HepG2 (cell line): ENCODE data around the gene ATG2B. TPM values are rescaled to one million over a fixed set of nuclear protein-coding genes. Genes with fewer than 3 reads are reported as not detected.

Source experiments
- ATF7-NPFF ChIP-seq: sonication (generic); formaldehyde crosslinking; IDR thresholded peaks from 2 replicates; pipeline ENCODE4 v1.8.1; 2023; ENCODE audit warnings: mild to moderate bottlenecking, low read depth, missing genetic modification reagents, moderate library complexity
- DNMT3B ChIP-seq: conservative IDR thresholded peaks from 2 replicates; pipeline ENCODE4 v1.6.1; 2016; ENCODE audit warnings: missing biosample characterization, control low read depth
- HBP1 ChIP-seq: IDR thresholded peaks from 2 replicates; pipeline ENCODE4 v1.6.1; 2016; ENCODE audit warnings: low read depth, control low read depth
- SAFB2 ChIP-seq: sonication (generic); formaldehyde crosslinking; IDR thresholded peaks from 2 replicates; pipeline ENCODE4 v1.5.1; 2020; ENCODE audit warnings: missing genetic modification reagents, low read depth, mild to moderate bottlenecking, borderline replicate concordance
- SRSF4 ChIP-seq: fragments of 200-400 bp; formaldehyde crosslinking; IDR thresholded peaks from one replicate; pipeline ENCODE4 v1.6.1; 2018; ENCODE audit warnings: mild to moderate bottlenecking, low read depth, low read length, moderate library complexity; ENCODE audit not compliant: poor library complexity, severe bottlenecking
- ZC3H4 ChIP-seq: sonication (generic); formaldehyde crosslinking; IDR thresholded peaks from 2 replicates; pipeline ENCODE4 v1.4.0; 2020; ENCODE audit warnings: missing genetic modification reagents, borderline replicate concordance
- ZKSCAN8 ChIP-seq: IDR thresholded peaks from 2 replicates; pipeline ENCODE4 v1.6.1; 2016; ENCODE audit warnings: borderline replicate concordance, missing genetic modification reagents, missing compliant biosample characterization
- ZNF101 ChIP-seq: sonication (generic); formaldehyde crosslinking; IDR thresholded peaks from 2 replicates; pipeline ENCODE4 v1.4.0; 2020; ENCODE audit warnings: mild to moderate bottlenecking, low read depth, missing genetic modification reagents, borderline replicate concordance
- ZNF33A ChIP-seq: sonication (generic); formaldehyde crosslinking; IDR thresholded peaks from 2 replicates; pipeline ENCODE4 v1.5.1; 2020; ENCODE audit warnings: missing genetic modification reagents, mild to moderate bottlenecking, moderate library complexity, borderline replicate concordance
- ZNF572 ChIP-seq: sonication (generic); formaldehyde crosslinking; IDR thresholded peaks from 2 replicates; pipeline ENCODE4 v1.5.1; 2020; ENCODE audit warnings: mild to moderate bottlenecking, missing genetic modification reagents
- ZNF619 ChIP-seq: sonication (generic); formaldehyde crosslinking; IDR thresholded peaks from 2 replicates; pipeline ENCODE4 v1.4.0; 2020; ENCODE audit warnings: mild to moderate bottlenecking, missing genetic modification reagents
- ZNF788 ChIP-seq: sonication (generic); formaldehyde crosslinking; IDR thresholded peaks from 2 replicates; pipeline ENCODE4 v1.5.0; 2020; ENCODE audit warnings: mild to moderate bottlenecking, missing genetic modification reagents, borderline replicate concordance
- ZNF790 ChIP-seq: sonication (generic); formaldehyde crosslinking; IDR thresholded peaks from 2 replicates; pipeline ENCODE4 v1.8.0; 2022; ENCODE audit warnings: missing genetic modification reagents, mild to moderate bottlenecking, borderline replicate concordance
- ZSCAN21 ChIP-seq: sonication (generic); formaldehyde crosslinking; IDR thresholded peaks from 2 replicates; pipeline ENCODE4 v1.8.0; 2022; ENCODE audit warnings: mild to moderate bottlenecking, missing genetic modification reagents, moderate library complexity, borderline replicate concordance
- ZSCAN30 ChIP-seq: sonication (generic); formaldehyde crosslinking; IDR thresholded peaks from 2 replicates; pipeline ENCODE4 v1.5.0; 2020; ENCODE audit warnings: mild to moderate bottlenecking, missing genetic modification reagents
- polyA plus RNA-seq, 8 experiments: library from polyadenylated mRNA; depleted of rRNA in 3 of 8; stranded (reverse) in 7 of 8; unstranded in 1 of 8; fragments of >200 nt; fragmentation: Illumina TruSeq in 4 of 8; extraction: Trizol in 4 of 8; gene quantifications; 2 replicates each; pipeline versions ENCODE4 v1.2.1 to v1.2.3, GENCODE V29; 2011 to 2016; ENCODE audit warnings: low read depth in 4 of 8, missing spikeins in 1 of 8, mixed read lengths in 1 of 8; ENCODE audit not compliant: insufficient read depth in 1 of 8
- total RNA-seq, 5 experiments: library from RNA; depleted of rRNA; stranded (reverse); fragments of >200 nt; fragmentation: Illumina TruSeq; extraction: Trizol; gene quantifications; 2 replicates each; pipeline ENCODE4 v1.2.3, GENCODE V29; 2016; ENCODE audit warnings: low read depth in 1 of 5
- TF ChIP-seq, protein P1 (sequence below): sonication (generic); formaldehyde crosslinking; IDR thresholded peaks from 2 replicates; pipeline ENCODE4 v1.9.0; 2021; ENCODE audit warnings: missing genetic modification reagents, borderline replicate concordance
- TF ChIP-seq, protein P2 (sequence below): sonication (generic); formaldehyde crosslinking; IDR thresholded peaks from 2 replicates; pipeline ENCODE4 v1.5.1; 2020; ENCODE audit warnings: mild to moderate bottlenecking, missing genetic modification reagents, borderline replicate concordance

The ATG2B gene
- total and polyA plus RNA-seq, 2 of the 13 experiments (the other 11 are each of a cell fraction or from before 2014, with no cell fraction given), result 7.4 to 7.5 TPM

- TF ChIP-seq ZNF790, result no peak
- no peak for TF ChIP-seq ZKSCAN8 (CRISPR knock-in tag)
- no peak for TF ChIP-seq SRSF4
- TF ChIP-seq ZSCAN30, result no peak
- TF ChIP-seq ZNF788 (CRISPR knock-in tag), result no peak
- TF ChIP-seq, protein P1, sequence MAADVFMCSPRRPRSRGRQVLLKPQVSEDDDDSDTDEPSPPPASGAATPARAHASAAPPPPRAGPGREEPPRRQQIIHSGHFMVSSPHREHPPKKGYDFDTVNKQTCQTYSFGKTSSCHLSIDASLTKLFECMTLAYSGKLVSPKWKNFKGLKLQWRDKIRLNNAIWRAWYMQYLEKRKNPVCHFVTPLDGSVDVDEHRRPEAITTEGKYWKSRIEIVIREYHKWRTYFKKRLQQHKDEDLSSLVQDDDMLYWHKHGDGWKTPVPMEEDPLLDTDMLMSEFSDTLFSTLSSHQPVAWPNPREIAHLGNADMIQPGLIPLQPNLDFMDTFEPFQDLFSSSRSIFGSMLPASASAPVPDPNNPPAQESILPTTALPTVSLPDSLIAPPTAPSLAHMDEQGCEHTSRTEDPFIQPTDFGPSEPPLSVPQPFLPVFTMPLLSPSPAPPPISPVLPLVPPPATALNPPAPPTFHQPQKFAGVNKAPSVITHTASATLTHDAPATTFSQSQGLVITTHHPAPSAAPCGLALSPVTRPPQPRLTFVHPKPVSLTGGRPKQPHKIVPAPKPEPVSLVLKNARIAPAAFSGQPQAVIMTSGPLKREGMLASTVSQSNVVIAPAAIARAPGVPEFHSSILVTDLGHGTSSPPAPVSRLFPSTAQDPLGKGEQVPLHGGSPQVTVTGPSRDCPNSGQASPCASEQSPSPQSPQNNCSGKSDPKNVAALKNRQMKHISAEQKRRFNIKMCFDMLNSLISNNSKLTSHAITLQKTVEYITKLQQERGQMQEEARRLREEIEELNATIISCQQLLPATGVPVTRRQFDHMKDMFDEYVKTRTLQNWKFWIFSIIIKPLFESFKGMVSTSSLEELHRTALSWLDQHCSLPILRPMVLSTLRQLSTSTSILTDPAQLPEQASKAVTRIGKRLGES, result no peak
- TF ChIP-seq ATF7-NPFF (CRISPR knock-in tag), result no peak
- no peak; the same call in 1 of the 2 replicates for TF ChIP-seq ZNF572 (CRISPR knock-in tag)
- TF ChIP-seq SAFB2 (CRISPR knock-in tag), result no peak
- no peak for TF ChIP-seq HBP1
- no peak for TF ChIP-seq DNMT3B (CRISPR knock-in tag)
- TF ChIP-seq ZSCAN21 (CRISPR knock-in tag), result 0 out of 2 replicates have a peak, but pooled peaks have one; percentile 22
- TF ChIP-seq, protein P2, sequence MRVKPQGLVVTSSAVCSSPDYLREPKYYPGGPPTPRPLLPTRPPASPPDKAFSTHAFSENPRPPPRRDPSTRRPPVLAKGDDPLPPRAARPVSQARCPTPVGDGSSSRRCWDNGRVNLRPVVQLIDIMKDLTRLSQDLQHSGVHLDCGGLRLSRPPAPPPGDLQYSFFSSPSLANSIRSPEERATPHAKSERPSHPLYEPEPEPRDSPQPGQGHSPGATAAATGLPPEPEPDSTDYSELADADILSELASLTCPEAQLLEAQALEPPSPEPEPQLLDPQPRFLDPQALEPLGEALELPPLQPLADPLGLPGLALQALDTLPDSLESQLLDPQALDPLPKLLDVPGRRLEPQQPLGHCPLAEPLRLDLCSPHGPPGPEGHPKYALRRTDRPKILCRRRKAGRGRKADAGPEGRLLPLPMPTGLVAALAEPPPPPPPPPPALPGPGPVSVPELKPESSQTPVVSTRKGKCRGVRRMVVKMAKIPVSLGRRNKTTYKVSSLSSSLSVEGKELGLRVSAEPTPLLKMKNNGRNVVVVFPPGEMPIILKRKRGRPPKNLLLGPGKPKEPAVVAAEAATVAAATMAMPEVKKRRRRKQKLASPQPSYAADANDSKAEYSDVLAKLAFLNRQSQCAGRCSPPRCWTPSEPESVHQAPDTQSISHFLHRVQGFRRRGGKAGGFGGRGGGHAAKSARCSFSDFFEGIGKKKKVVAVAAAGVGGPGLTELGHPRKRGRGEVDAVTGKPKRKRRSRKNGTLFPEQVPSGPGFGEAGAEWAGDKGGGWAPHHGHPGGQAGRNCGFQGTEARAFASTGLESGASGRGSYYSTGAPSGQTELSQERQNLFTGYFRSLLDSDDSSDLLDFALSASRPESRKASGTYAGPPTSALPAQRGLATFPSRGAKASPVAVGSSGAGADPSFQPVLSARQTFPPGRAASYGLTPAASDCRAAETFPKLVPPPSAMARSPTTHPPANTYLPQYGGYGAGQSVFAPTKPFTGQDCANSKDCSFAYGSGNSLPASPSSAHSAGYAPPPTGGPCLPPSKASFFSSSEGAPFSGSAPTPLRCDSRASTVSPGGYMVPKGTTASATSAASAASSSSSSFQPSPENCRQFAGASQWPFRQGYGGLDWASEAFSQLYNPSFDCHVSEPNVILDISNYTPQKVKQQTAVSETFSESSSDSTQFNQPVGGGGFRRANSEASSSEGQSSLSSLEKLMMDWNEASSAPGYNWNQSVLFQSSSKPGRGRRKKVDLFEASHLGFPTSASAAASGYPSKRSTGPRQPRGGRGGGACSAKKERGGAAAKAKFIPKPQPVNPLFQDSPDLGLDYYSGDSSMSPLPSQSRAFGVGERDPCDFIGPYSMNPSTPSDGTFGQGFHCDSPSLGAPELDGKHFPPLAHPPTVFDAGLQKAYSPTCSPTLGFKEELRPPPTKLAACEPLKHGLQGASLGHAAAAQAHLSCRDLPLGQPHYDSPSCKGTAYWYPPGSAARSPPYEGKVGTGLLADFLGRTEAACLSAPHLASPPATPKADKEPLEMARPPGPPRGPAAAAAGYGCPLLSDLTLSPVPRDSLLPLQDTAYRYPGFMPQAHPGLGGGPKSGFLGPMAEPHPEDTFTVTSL (CRISPR knock-in tag), result no peak
- TF ChIP-seq ZNF101 (CRISPR knock-in tag), result no peak
- TF ChIP-seq ZC3H4, result no peak
- peak; percentile 78; the same call in 1 of the 2 replicates for TF ChIP-seq ZNF33A
- no peak for TF ChIP-seq ZNF619
These were observed 823 bp downstream of the ATG2B start (continued) for GRCh38 chr14:96362071-96362964.
